ENCODE measurements around the gene RIN1. TPM values are rescaled to one million over a fixed set of nuclear protein-coding genes. Genes with fewer than 3 reads are reported as not detected.
"Not testable (repeated sequence)": the region's sequence is repeated elsewhere in the genome, so short reads cannot be mapped to it uniquely, and the experiment has no call there.

Gene RIN1, protein sequence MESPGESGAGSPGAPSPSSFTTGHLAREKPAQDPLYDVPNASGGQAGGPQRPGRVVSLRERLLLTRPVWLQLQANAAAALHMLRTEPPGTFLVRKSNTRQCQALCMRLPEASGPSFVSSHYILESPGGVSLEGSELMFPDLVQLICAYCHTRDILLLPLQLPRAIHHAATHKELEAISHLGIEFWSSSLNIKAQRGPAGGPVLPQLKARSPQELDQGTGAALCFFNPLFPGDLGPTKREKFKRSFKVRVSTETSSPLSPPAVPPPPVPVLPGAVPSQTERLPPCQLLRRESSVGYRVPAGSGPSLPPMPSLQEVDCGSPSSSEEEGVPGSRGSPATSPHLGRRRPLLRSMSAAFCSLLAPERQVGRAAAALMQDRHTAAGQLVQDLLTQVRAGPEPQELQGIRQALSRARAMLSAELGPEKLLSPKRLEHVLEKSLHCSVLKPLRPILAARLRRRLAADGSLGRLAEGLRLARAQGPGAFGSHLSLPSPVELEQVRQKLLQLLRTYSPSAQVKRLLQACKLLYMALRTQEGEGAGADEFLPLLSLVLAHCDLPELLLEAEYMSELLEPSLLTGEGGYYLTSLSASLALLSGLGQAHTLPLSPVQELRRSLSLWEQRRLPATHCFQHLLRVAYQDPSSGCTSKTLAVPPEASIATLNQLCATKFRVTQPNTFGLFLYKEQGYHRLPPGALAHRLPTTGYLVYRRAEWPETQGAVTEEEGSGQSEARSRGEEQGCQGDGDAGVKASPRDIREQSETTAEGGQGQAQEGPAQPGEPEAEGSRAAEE
- total RNA-seq (10 to 100 TPM in 1 of 2 donors, 1 to 10 TPM in 1; 7.1 to 10.2 TPM), polyA plus RNA-seq (ENCODE audit: insufficient read length in 6 of 6) (1 to 10 TPM; 1.7 to 4.5 (median 3.0) TPM)
- long read RNA-seq, donor 1: 0 reads
- long read RNA-seq, donor 2: 0 reads
- long read RNA-seq, donor 3: 0 reads
- long read RNA-seq, donor 4, partial matches to known transcripts: 0 of 1 reads
- long read RNA-seq, donor 4, other reads (novel, unspliced or antisense): 0 of 1 reads
- long read RNA-seq, donor 5: 0 reads
- long read RNA-seq, donor 6: 0 reads
- long read RNA-seq, donor 7: 0 reads
- long read RNA-seq, donor 8: 0 reads
- long read RNA-seq, donor 9: 0 reads
- long read RNA-seq, donor 10, partial matches to known transcripts: 0 of 5 reads
- long read RNA-seq, donor 10, other reads (novel, unspliced or antisense): 4 of 5 reads
- long read RNA-seq, donor 11: 0 reads
- long read RNA-seq, donor 12, full-length matches to known transcripts: 1 of 1 reads
- long read RNA-seq, donor 12, partial matches to known transcripts: 0 of 1 reads
- long read RNA-seq, donor 12, other reads (novel, unspliced or antisense): 0 of 1 reads

DNA sequence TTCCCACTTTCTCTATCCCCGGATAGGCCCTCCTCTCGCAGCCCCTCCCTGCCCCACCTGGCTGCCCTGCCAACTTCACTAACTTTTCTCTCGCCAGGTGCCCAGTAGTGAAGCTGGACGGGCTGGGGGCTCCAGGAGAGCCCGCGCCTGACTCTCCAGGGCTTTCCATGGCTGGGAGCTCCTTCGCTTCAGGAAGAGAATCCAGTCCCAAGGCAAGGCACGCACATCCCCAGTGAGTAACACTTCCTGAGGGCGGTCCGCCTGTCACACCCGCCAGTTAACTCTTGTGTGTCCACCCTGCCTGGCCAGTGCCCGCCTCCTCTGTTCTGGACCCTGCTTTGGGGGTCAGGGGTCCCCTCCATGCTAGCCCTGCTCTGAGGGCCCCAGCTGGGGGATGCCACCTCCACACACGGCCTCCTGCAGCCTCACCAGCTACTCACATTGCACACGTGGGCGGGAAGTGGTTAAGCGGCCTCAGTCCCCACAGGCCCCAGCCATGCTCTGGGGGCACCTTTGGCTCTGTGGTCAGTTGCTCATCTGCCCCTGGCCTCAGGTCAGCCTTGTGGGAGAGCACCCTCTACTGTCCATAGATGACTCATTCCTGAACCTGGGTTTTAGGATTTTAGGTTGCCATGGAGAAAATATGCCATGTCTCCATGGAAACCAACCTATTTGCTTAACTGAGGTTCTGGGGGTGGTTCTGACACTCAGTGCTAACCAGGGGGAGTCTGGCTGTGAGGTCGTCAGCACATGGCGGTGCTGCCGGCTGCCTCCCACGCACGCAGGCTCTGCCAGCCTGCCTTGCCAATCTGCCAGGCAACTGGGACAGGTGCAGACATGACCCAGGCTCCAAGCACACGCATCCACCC is at the start of gene RIN1:
RIN1 (minus strand) TSS at position 201 of the 869 bp plus-strand sequence; CDS start at position 169, 32 bp downstream.
- Histone ChIP-seq H3K4me1 (peaks cover 19 to 34% of the 10 kb centered on the region in 2 donors), H3K9me3 (no peaks in the 10 kb centered on the region), H3K27me3 (no peaks in the 10 kb centered on the region), H3K4me3 (peak within 1 kb of the TSS; percentile 49 to 63), H3K36me3 (peaks cover 0 to 73% of the 10 kb centered on the region in 2 donors), H3K27ac (peak within 1 kb of the TSS; percentile 86 to 87)
- DNase-seq (peak in 2 of 4 donors; percentile 76 to 85), ATAC-seq (peak; percentile 84)
- TF ChIP-seq, protein P1, sequence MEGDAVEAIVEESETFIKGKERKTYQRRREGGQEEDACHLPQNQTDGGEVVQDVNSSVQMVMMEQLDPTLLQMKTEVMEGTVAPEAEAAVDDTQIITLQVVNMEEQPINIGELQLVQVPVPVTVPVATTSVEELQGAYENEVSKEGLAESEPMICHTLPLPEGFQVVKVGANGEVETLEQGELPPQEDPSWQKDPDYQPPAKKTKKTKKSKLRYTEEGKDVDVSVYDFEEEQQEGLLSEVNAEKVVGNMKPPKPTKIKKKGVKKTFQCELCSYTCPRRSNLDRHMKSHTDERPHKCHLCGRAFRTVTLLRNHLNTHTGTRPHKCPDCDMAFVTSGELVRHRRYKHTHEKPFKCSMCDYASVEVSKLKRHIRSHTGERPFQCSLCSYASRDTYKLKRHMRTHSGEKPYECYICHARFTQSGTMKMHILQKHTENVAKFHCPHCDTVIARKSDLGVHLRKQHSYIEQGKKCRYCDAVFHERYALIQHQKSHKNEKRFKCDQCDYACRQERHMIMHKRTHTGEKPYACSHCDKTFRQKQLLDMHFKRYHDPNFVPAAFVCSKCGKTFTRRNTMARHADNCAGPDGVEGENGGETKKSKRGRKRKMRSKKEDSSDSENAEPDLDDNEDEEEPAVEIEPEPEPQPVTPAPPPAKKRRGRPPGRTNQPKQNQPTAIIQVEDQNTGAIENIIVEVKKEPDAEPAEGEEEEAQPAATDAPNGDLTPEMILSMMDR (IDR thresholded peaks at IDR 0.05): no peak
- intact Hi-C loops (cut with DNase I): no loop called here

DNA sequence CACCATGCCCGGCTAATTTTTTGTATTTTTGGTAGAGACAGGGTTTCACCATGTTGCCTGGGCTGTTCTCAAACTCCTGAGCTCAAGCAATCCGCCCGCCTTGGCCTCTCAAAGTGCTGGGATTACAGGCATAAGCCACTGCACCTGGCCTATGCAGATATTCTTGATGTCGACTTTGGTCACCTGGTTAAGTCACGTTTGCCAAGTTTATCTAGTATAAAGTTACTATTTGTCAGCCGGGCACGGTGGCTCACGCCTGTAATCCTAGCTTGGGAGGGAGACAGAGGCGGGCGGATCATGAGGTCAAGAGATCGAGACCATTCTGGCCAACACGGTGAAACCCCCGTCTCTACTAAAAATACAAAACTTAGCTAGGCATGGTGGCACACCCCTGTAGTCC is 48.1 kb upstream of the RIN1 start:
- H3K4me1 ChIP-seq, H3K4me3 ChIP-seq, H3K9me3 ChIP-seq, DNase-seq, H3K36me3 ChIP-seq, H3K27ac ChIP-seq, ATAC-seq, H3K27me3 ChIP-seq: not testable (repeated sequence)
- intact Hi-C loops (cut with DNase I): loop anchor here in 1 of 2 donors (10.0 kb wide), 1 partner anchor 70 kb away; the partner anchor contains the start of gene CD248

DNA sequence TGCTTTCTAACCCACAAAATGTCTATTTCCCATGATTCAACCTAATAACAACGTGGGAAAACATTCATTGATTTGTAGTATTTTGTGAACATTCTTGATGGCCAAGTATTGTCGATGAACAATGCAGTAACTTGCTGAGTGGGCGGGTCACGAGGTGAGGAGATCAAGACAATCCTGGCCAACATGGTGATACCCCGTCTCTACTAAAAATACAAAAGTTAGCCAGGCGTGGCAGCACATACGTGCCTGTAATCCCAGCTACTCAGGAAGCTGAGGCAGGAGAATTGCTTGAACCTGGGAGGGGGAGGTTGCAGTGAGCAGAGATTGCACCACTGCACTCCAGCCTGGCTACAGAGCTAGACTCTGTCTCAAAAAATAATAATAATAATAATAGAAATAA is 44.0 kb upstream of the RIN1 start:
- not testable (repeated sequence) for H3K4me1 ChIP-seq, DNase-seq, H3K9me3 ChIP-seq, H3K27ac ChIP-seq, ATAC-seq, H3K36me3 ChIP-seq, H3K4me3 ChIP-seq
- intact Hi-C loops (cut with DNase I): loop anchor here in 1 of 2 donors (10.0 kb wide), 1 partner anchor 65 kb away; the partner anchor contains the start of gene CD248
- peaks cover 0 to 24% of the 10 kb centered on the region in 2 donors for H3K27me3 ChIP-seq

DNA sequence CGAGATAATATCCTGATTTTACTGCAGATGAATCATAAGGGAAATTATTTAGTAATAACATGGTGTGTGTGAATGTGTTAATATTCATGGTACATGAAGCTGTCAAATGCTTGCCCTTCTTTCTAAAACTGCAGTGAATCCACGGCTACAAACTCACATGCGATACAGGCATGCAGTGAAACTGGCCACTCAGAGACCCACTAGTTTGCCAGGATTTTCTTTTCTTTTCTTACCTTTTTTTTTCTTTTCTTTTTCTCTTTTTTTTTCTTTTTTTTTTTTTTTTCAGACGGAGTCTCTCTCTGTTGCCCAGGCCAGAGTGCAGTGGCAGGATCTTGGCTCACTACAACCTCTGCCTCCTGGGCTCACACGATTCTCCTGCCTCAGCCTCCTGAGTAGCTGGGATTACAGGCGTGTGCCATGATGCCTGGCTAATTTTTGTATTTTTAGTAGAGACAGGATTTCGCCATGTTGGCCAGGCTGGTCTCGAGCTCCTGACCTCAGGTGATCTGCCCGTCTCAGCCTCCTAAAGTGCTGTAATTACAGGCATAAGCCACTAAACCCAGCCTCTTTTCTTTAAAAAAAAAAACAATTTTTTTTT is 37.6 kb upstream of the RIN1 start:
- H3K4me3 ChIP-seq; H3K36me3 ChIP-seq; ATAC-seq; intact Hi-C loops (cut with DNase I); DNase-seq; H3K9me3 ChIP-seq; H3K27ac ChIP-seq: not testable (repeated sequence)
- Histone ChIP-seq H3K4me1 (peaks cover 5 to 20% of the 10 kb centered on the region in 2 donors), H3K27me3 (peaks cover 0 to 60% of the 10 kb centered on the region in 2 donors)

DNA sequence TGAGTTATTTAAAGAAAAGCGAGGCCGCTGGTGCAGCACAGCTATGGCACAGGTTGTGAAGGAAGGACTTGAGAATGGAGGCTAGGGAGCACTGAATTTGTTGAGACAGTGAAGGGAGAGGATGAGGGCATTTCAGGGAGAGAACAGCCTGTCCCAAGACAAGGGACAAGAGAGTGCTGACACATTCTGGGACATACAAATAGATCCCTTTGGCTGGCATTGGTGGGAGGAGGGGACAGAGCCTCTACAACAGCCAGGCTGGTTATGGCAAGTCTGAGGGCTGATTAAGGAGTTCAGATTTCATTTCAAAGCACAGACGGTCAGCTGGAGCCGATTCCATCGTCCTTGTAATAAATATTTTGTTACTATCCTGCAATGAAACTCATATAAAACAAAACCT is 37.0 kb upstream of the RIN1 start:
- Histone ChIP-seq H3K9me3 (no peaks in the 10 kb centered on the region), H3K27ac (no peak overlapping the region), H3K27me3 (peaks cover 0 to 64% of the 10 kb centered on the region in 2 donors), H3K36me3 (peaks cover 0 to 5% of the 10 kb centered on the region in 2 donors), H3K4me1 (peaks cover 5 to 20% of the 10 kb centered on the region in 2 donors), H3K4me3 (no peak overlapping the region)
- DNase-seq: no peak
- no peak for ATAC-seq
- intact Hi-C loops (cut with DNase I): no loop called here
- TF ChIP-seq, protein P1 (IDR thresholded peaks at IDR 0.05): no peak

All from left lung (tissue), 14 donors.